ENCODE measurements around the gene RNMT.
"Not testable (repeated sequence)": the region's sequence is repeated elsewhere in the genome, so short reads cannot be mapped to it uniquely, and the experiment has no call there.

The RNMT gene

GRCh38 chr18:13745696-13746095 lies 19.2 kb downstream of the RNMT start:
- no peak for DNase-seq (ENCODE audit: low read depth)

DNA sequence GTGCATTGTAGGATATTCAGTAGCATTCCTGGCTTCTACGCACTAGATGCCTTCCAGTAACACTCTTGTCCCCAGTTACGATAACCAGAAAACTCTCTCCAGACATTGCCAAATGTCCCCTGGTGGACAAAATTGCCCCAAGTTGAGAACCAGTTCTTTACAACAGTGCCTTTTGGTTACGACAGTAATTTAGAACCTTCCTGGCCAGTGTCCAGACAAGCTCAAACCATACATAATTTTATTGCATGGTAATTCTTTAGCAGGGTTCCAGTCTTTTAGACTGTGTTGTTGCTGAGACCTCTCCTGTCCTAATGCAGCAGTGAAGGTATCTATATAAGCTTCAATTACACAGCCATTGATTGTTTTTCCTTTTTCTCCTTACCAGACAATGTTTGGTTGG lies 20.2 kb downstream of the RNMT start:
- DNase-seq (ENCODE audit: low read depth), result no peak

- DNase-seq (ENCODE audit: low read depth), result not testable (repeated sequence)
Observed at GRCh38 chr18:13751599-13751998, 25.1 kb downstream of the RNMT start.

DNA sequence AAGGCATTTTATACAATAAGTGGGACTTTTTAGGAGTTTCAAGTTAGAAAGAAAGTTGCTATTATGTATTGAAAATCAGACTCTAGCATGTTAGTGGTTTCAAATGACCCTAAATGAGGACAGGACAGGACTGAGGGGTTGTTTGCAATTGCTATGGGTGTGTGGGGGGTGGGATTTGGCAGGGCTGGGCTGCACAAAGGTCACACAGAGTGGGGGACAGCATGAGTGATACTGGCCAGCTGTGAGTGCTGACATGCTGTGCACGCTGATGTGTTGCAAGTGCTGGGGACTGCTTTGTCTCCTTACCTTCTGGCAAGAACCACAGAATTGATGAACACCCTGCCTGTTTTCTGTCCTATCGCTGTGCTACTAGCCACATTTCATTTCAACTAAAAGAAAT lies 29.8 kb downstream of the RNMT start:
- no peak for DNase-seq (ENCODE audit: low read depth)

GRCh38 chr18:13756671-13757070 lies 30.2 kb downstream of the RNMT start:
- DNase-seq (ENCODE audit: low read depth), result no peak

DNA sequence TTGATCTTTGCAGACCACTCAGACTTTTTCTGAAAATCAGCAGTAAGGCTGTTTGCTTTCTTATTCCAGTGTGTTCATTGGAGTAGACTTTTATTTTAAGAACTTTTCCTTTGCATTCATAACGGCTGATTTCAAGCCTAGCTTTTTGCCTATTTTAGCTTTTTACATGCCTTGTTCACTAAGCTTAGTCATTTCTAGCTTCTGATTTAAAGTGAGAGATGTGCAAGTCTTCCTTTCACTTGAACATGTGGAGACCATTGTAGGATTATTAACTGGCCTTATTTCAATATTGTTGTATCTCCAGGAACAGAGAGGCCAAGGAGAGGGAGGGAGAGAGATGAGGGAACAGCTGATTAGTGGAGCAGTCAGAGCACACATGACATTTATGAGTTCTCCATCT lies 32.1 kb downstream of the RNMT start:
- DNase-seq (ENCODE audit: low read depth), result no peak

DNA sequence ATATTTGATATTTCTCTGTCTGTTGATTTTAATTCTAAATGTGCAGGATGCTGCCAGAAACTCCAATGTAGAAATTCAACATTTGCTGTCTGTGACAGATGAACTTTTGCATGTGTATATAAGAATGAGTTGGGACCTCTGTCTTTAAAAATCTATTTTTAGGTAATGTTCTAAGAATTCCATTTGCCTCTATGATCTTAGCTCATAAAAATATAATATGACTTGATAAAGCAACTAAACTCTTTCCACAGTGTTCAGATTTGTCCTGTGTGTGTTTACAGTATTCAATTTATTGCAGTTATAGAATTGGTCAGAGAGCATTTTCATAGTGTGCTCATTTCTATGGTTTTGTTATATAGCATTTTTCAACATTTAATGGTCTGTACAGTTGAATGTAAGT lies 33.6 kb downstream of the RNMT start:
- no peak for DNase-seq (ENCODE audit: low read depth)

DNA sequence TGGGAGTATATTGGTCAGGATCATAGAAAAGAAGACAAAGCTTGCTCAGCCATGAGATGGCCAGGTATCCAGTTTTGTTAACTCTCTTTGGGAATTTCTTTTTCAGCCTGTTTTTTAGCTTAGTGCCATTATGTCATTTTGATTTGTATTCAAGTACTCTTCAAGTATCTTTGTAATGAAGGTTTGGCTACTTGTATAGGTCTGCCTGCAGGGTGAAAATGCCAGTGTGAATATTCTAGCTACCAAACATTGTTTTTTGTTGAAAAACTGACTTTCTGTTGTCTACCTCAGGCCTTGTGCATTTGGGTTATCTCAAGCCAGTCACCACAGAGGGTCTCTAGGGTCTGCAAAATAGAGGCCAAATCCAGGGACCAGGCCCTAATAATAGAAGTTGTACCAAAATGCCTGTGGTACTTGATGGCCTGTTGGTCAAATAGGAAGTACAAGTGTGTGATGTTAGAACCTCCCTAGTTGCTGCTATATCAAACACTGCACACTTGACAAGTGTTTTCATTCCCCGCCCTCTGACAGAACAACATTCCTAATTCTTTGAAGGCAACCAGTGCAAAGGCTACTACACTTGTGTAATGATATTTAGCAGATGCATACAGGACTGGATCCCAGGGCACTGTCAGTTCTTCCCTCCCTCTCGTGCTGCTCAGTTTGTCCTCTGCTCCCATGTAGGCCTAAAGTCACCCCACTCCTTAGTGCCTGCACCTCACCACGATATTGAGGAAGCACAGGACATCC lies 36.4 kb downstream of the RNMT start:
- DNase-seq (ENCODE audit: low read depth), result no peak

DNA sequence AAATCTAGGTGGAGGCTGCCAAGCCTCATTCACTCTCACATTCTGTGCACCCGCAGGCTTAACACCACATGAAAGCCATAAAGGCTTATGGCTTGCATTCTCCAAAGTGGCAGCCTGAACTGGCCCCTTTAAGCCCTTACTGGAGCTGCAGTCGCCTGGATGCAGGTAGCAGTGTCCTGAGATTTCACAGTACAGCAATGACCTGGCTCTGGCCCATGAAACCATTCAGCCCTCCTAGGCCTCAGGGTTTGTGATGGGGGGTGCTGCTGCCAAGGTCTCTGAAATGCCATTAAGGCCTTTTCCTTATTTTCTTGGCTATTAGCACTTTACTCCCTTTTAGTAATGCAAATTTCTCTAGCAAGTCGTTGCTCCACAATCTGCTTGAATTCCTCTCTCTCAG lies 48.6 kb downstream of the RNMT start:
- no peak for DNase-seq (ENCODE audit: low read depth)

- DNase-seq (ENCODE audit: low read depth), result no peak
Observed at GRCh38 chr18:13791181-13791580, 64.7 kb downstream of the RNMT start.

DNA sequence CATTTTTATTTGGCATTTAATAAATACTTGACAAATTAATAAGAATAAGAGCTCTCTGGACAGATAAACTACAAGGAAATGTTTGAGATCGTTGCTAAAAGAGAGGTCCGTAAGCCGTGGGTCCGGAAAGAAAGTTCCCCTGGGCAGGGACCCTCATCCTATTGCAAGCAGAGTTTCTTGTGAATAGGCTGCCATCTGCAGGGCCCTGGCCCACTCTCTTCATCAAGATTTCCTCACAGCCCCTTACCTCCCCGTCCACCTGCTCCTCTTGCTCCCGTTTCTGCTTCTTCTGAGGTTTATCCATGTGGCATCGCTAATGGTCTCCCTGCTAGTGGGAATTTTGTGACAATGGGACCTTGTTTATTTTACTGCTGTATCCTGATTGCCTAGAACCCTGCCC lies 67.3 kb downstream of the RNMT start:
- DNase-seq (ENCODE audit: low read depth), result no peak

DNA sequence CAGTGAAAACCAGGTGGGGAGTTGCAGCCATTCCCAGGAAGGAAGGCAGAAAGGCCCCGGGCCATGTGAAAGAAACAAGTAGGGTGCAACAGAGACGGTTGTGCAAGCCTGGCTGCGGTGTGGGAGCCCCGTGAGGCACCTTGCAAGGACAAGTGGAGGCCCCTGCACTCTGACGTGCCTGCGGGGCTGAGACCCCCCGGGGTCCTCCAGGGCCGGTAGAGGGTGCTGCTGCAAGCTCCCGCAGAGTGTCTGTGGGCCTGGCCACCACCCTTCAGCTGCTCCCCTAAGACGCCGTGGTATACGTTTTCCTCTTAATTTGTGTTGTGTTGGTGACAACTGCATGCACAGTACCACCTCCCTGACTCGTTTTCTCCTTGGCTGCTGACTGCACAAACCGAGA lies 70.0 kb downstream of the RNMT start:
- DNase-seq (ENCODE audit: low read depth), result no peak

GRCh38 chr18:13797157-13797611 lies 70.7 kb downstream of the RNMT start:
- DNase-seq (ENCODE audit: low read depth), result no peak

GRCh38 chr18:13799396-13799795 lies 72.9 kb downstream of the RNMT start:
- no peak for DNase-seq (ENCODE audit: low read depth)

DNA sequence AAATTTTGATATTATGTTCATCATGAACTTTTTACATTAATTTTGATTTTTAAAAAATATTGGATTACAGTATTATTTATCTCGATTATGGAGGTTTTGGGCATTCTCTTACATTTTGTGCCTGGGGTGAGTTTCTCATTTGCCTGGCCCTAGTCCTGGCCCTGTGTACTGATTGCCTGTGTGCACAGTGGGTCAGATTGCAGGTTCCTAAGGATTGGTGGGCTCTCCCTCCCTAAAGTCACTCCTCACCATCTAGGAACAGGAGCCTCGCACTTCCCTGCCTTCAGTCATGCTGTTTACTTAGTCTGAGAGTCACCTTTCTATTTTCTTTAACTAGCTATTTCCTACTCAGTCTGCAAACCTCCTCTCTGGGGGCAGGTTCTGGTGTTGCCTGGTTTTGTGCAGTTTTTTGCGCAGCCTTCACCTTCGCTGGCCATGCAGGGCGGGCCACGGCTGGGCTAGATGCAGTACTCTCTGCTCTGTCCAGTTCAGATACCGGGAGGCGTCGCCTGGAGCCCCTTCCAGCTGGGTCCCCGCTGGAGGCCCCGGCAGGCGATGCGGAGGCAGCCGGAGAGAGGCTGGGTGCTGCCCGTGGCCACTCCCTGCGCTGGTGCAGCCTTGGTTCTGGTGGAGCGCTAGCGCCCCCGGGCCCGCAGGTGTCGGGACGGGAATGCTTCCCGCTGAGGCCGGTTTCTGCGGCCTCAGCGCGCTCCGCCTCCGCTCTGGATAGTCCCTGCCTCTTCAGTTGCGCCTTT lies 74.2 kb downstream of the RNMT start:
- DNase-seq (ENCODE audit: low read depth), result no peak

DNA sequence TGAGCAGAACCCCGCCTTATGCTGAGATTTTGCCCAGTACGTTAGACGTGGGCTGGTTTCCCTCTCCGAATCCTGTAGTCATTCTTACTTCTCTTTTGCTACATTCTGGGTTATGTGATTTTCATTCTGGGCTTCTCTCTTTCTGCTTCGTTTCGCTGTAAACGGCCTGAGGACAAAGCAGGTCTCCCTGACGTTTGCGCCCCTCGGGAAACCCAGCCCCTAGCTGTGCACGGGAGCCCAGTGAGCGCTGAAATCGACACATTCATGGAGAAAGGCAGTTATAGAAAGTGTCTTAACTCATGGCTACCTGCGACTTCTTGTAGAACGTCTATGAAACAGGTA lies 74.8 kb downstream of the RNMT start:
- DNase-seq (ENCODE audit: low read depth), result no peak

DNA sequence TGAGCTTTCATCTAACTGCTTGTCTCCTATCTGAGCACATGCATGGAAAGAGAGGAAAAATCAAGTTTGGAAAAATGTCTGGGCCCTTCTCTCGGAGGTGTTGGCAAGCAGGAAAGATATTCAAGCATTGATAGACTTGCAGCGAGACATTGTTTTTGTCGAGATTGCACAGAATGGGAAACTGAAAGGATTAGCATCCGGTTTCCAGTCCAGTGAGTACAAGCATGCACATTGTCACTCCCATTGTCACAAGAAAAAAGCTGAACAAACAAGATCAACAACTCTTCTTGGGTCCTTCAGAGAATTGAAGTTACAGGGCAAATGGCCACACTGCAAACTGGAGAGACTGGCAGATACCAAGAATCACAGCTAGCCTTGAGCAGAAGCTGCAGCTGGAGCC lies 77.8 kb downstream of the RNMT start:
- no peak for DNase-seq (ENCODE audit: low read depth)

- DNase-seq (ENCODE audit: low read depth), result no peak
Observed at GRCh38 chr18:13808294-13809042, 82.0 kb downstream of the RNMT start.

DNA sequence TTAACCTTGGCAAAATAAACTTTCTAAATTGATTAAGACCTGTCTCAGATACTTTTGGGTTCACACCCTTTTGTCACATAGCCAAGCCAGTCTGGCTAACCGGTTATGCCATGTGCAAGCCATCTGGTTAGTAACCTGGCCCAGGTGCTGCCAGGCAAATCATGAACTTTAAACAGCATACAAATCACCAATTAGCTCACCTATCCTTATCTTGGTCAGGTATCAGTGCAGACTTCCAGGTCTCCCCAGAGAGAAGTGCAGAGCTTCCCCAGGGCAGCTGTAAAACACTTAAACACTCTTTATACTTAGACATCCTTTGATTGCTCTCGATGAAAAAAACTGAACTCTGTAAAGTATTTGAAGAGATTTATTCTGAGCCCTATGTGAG lies 82.6 kb downstream of the RNMT start:
- DNase-seq (ENCODE audit: low read depth), result no peak

DNA sequence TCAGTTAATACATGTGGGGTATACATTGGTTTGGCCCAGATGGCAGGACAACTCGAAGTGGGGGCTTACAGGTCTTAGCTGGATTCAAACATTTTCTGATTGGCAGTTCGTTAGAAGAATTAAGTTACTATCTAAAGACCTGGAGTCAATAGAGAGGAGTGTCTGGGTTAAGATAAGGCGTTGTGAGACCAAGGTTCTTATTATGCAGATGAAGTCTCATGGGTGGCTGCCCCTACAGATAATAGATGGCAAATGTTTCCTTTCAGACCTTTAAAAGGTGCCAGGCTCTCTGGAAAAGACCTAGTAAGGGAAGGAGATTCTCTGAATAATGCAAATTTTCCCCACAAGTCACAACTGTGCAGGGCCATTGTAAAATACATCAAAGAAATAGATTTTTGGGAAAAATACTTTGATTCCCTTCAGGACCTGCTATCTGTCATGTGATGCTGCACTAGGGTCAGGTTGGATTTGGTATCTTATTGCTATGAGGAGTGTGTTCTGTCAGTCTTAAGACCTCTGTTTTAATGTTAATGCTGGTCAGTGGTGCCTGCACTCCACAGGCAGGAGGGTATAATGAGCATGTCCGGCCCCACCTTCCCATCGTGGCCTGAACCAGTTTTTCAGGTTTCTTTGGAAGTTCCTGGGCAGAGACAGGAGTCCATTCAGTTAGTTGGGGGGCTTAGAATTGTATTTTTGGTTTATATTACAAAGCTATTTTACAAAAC lies 83.2 kb downstream of the RNMT start:
- no peak for DNase-seq (ENCODE audit: low read depth)

DNA sequence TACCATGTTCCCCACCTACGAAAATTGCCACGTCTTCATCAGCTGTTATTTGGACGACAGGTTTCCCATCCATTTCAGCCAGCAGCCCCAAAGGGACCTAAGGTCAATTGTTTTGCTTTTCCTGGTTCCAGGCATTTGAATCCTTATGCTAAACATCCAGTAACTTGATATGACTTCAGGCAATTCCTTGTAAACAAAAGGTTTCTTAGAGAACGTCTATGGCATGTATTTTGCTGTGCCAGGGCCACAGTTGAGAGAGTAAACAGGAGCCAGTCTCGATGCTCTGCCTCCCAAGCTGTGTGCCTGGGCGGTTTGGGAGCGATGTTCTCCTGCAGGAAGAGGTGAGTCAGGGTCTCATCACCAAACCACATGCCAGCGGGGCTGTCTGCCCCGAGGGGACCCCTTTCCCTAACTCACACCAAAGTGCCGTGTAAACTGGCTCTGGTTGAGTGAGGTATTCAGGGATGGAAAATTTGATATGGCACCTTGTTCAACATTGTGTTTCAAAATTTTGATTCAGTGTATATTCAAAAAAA lies 84.5 kb downstream of the RNMT start:
- DNase-seq (ENCODE audit: low read depth), result no peak

DNA sequence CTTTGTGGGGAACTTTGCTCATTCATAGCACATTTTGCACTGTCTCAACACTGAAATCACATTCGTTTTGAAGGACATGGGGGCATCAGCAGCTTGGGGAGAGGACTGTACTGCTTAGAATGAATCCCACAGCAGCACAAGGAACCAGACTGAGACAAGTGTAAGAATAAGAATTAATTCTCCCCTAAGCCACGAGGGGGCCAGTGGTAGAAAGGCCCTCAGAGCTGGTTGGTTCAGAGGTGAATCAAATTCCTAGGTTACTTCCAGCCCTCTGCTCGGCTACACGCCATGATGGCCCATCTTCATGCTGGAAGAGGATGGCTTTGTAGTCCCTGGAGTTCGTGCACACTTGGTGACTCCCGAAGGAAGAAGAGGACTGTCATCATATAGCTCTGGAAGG lies 85.5 kb downstream of the RNMT start:
- no peak for DNase-seq (ENCODE audit: low read depth)

Data from activated gamma-delta T cell treated with anti-CD3 and anti-CD28 coated beads, Interleukin-2, amount 50 U/mL, for 16 hours (primary cell).